IMR-90 (cell line): Measurements from ENCODE around the gene RAD51B. TPM values are rescaled to one million over a fixed set of nuclear protein-coding genes. Genes with fewer than 3 reads are reported as not detected.

Source experiments
- ATAC-seq: fragments of 200-7000 bp; cut with Tn5 transposase; 2 replicates; pipeline ENCODE4 v1.9.1; 2020; ENCODE audit warnings: low read depth, mild to moderate bottlenecking, moderate library complexity
- BruUV-seq: library from RNA; stranded (reverse); fragments of 400-500 nt; replicated peaks from 2 replicates; lab custom pipeline; 2021; lab: Mats Ljungman, UMichigan
- CTCF ChIA-PET: fragments of 300-600 bp; formaldehyde crosslinking; extraction: SDS; loops from one replicate; lab custom pipeline; 2021; ENCODE audit warnings: antibody characterized with exemption; lab: Yijun Ruan, JAX
- POLR2A ChIA-PET: fragments of 300-600 bp; sonication (Branson Sonifier 250); formaldehyde crosslinking; loops from one replicate; lab custom pipeline; 2022; ENCODE audit warnings: antibody characterized with exemption; ENCODE audit not compliant: unreplicated experiment; lab: Charles Lee
- DNase-seq: peaks from one replicate; pipeline ENCODE4 v3.0.0; 2013
- H2AFZ ChIP-seq: replicated peaks from 2 replicates; pipeline ENCODE3; 2013; ENCODE audit warnings: low read length, mild to moderate bottlenecking; ENCODE audit not compliant: poor library complexity
- H2AK5ac ChIP-seq: 2 replicates; pipeline ENCODE4 v1.6.1; 2013; ENCODE audit warnings: low read depth, low read length, inconsistent platforms
- H2AK9ac ChIP-seq: replicated peaks from 2 replicates; pipeline ENCODE3; 2013; ENCODE audit warnings: mild to moderate bottlenecking, low read depth, low read length, moderate library complexity; ENCODE audit not compliant: poor library complexity
- H2BK120ac ChIP-seq: 2 replicates; pipeline ENCODE4 v1.6.1; 2013; ENCODE audit warnings: low read depth, low read length, inconsistent platforms
- H2BK15ac ChIP-seq: 3 replicates; pipeline ENCODE4 v1.6.1; 2013; ENCODE audit warnings: low read depth, low read length, inconsistent platforms
- H2BK20ac ChIP-seq: 2 replicates; pipeline ENCODE4 v1.6.1; 2013; ENCODE audit warnings: low read depth, mild to moderate bottlenecking, inconsistent platforms, low read length, moderate library complexity
- H2BK5ac ChIP-seq: 2 replicates; pipeline ENCODE4 v1.6.1; 2013; ENCODE audit warnings: mild to moderate bottlenecking, low read depth, low read length, inconsistent platforms; ENCODE audit not compliant: poor library complexity, severe bottlenecking
- H3K14ac ChIP-seq: replicated peaks from 2 replicates; pipeline ENCODE4 v1.6.1; 2013; ENCODE audit warnings: low read depth, low read length, inconsistent platforms
- H3K18ac ChIP-seq: 2 replicates; pipeline ENCODE4 v1.6.1; 2013; ENCODE audit warnings: low read depth, low read length, control low read depth
- H3K23ac ChIP-seq: 2 replicates; pipeline ENCODE4 v1.6.1; 2013; ENCODE audit warnings: low read depth, low read length, inconsistent platforms
- H3K27ac ChIP-seq: 2 replicates; pipeline ENCODE4 v1.5.1; 2013; ENCODE audit warnings: mild to moderate bottlenecking, control low read depth, low read length; ENCODE audit not compliant: insufficient read depth
- H3K27me3 ChIP-seq: 2 replicates; pipeline ENCODE4 v1.6.1; 2013; ENCODE audit warnings: low read length; ENCODE audit not compliant: control insufficient read depth, insufficient read depth
- H3K36me3 ChIP-seq: 2 replicates; pipeline ENCODE4 v1.6.1; 2013; ENCODE audit warnings: low read length, mixed read lengths; ENCODE audit not compliant: control insufficient read depth, insufficient read depth
- H3K4ac ChIP-seq: 2 replicates; pipeline ENCODE4 v1.6.1; 2013; ENCODE audit warnings: low read depth, low read length, inconsistent platforms
- H3K4me1 ChIP-seq: 2 replicates; pipeline ENCODE4 v1.6.1; 2013; ENCODE audit warnings: low read length, mixed read lengths; ENCODE audit not compliant: control insufficient read depth, insufficient read depth
- H3K4me2 ChIP-seq: 2 replicates; pipeline ENCODE4 v1.6.1; 2013; ENCODE audit warnings: low read depth, mild to moderate bottlenecking, control low read depth, low read length, moderate library complexity
- H3K4me3 ChIP-seq: 2 replicates; pipeline ENCODE4 v1.5.1; 2013; ENCODE audit warnings: low read depth, mild to moderate bottlenecking, control low read depth, low read length, moderate library complexity; ENCODE audit not compliant: insufficient read depth
- H3K56ac ChIP-seq: 2 replicates; pipeline ENCODE4 v1.6.1; 2013; ENCODE audit warnings: low read length, inconsistent platforms; ENCODE audit not compliant: insufficient read depth; ENCODE audit errors: extremely low read depth
- H3K79me1 ChIP-seq, 2 experiments: 2 replicates each; pipeline ENCODE4 v1.6.1; 2013; ENCODE audit warnings: low read length in 2 of 2, inconsistent platforms in 1 of 2, low read depth in 1 of 2
- H3K9ac ChIP-seq: 2 replicates; pipeline ENCODE4 v1.6.1; 2013; ENCODE audit warnings: low read depth, low read length, control low read depth
- H3K9me1 ChIP-seq: 2 replicates; pipeline ENCODE4 v1.6.1; 2013; ENCODE audit warnings: low read length, inconsistent platforms; ENCODE audit not compliant: insufficient read depth
- H3K9me3 ChIP-seq: 2 replicates; pipeline ENCODE4 v1.6.1; 2013; ENCODE audit warnings: low read length; ENCODE audit not compliant: control insufficient read depth, insufficient read depth
- H4K20me1 ChIP-seq: 2 replicates; pipeline ENCODE4 v1.6.1; 2013; ENCODE audit warnings: low read length, inconsistent platforms; ENCODE audit not compliant: insufficient read depth
- H4K5ac ChIP-seq: 2 replicates; pipeline ENCODE4 v1.6.1; 2013; ENCODE audit warnings: mild to moderate bottlenecking, low read depth, low read length, control low read depth
- H4K8ac ChIP-seq, 2 experiments: 2 replicates each; pipeline ENCODE4 v1.6.1; 2013; ENCODE audit warnings: low read depth in 2 of 2, low read length in 2 of 2, control low read depth in 1 of 2, inconsistent platforms in 1 of 2
- H4K91ac ChIP-seq: 2 replicates; pipeline ENCODE4 v1.6.1; 2013; ENCODE audit warnings: low read depth, low read length, inconsistent platforms; ENCODE audit not compliant: insufficient read depth
- CEBPB ChIP-seq: IDR thresholded peaks from 2 replicates; pipeline ENCODE4 v1.6.1; 2012; ENCODE audit warnings: low read depth, low read length, improper control_type of control experiment
- CTCF ChIP-seq: conservative IDR thresholded peaks from 2 replicates; pipeline ENCODE4 v1.5.1; 2012; ENCODE audit warnings: mild to moderate bottlenecking, low read depth, low read length, improper control_type of control experiment
- RCOR1 ChIP-seq: IDR thresholded peaks from 2 replicates; pipeline ENCODE4 v1.6.1; 2012; ENCODE audit warnings: mild to moderate bottlenecking, low read length, improper control_type of control experiment; ENCODE audit not compliant: insufficient replicate concordance
- WGBS, 2 experiments: methylation state at CpG; one replicate each; pipeline versions ENCODE4 v1.1.5 to v1.1.7; 2013; ENCODE audit warnings: missing lambda C conversion rate in 2 of 2; ENCODE audit not compliant: insufficient read length in 1 of 2; ENCODE audit errors: extremely low coverage in 2 of 2; 5-methylcytosine and 5-hydroxymethylcytosine counted together
- dilution Hi-C: fragments of 300-500 bp; cut with HindIII; formaldehyde crosslinking; loops from one replicate; pipeline ENCODE4 v1.14.3; 2018; ENCODE audit warnings: low sequenced_read_pairs; ENCODE audit not compliant: unreplicated experiment
- in situ Hi-C: fragments of 300-500 bp; cut with MboI; formaldehyde crosslinking; loops from 3 replicates; pipeline ENCODE4 v1.14.3; 2019; ENCODE audit warnings: low sequenced_read_pairs, inconsistent platforms, mixed read lengths
- intact Hi-C: fragments of 100-400 bp; cut with micrococcal nuclease; formaldehyde crosslinking; loops from 2 replicates; pipeline ENCODE4 v1.10.0; 2022
- polyA plus RNA-seq, 3 experiments: library from polyadenylated mRNA; depleted of rRNA; stranded (reverse); fragments of >200 nt; gene quantifications; 2 replicates each; pipeline ENCODE4 v1.2.3, GENCODE V29; 2012; ENCODE audit warnings: low replicate concordance in 1 of 3
- total RNA-seq: library from RNA; depleted of rRNA; stranded (reverse); fragments of >200 nt; gene quantifications from 2 replicates; pipeline ENCODE4 v1.2.3, GENCODE V29; 2012

RAD51B gene
- total and polyA plus RNA-seq, 2 of the 4 experiments (the other 2 are of a cell fraction), result 5.1 to 18.8 TPM

- dilution Hi-C loops (no loop called here), in situ Hi-C loops (loop anchor here (5.0 kb wide), 1 partner anchor 570 kb away; no protein-coding TSS in a partner anchor), intact Hi-C loops (loop anchor here (1.0 to 5.0 kb wide), 10 partner anchors 145 to 569 kb away; no protein-coding TSS in a partner anchor)
- H2BK20ac ChIP-seq, result peak overlapping the region; percentile 36; the same call in 1 of the 2 replicates
- no peak overlapping the region for H3K23ac ChIP-seq
- H4K5ac ChIP-seq, result no peak overlapping the region
- H3K36me3 ChIP-seq, result no peaks in the 10 kb centered on the region
- no peak overlapping the region for H3K4me2 ChIP-seq
- no peak overlapping the region for H3K9ac ChIP-seq
- ChIA-PET CTCF (interaction anchor here (0.6 to 1.6 kb wide), 5 partner anchors 16 to 568 kb away, joined by 3 to 5 read pairs (median 4); no protein-coding TSS in a partner anchor), POLR2A (interaction anchor here (1.1 kb wide), 1 partner anchor 537 kb away, joined by 4 read pairs; no protein-coding TSS in a partner anchor)
- peak overlapping the region; percentile 25 to 56; a peak in 3 of 4 replicates for H4K8ac ChIP-seq
- no peak overlapping the region for H2BK5ac ChIP-seq
- peak overlapping the region; percentile 81; the same call in 1 of the 3 replicates for H2BK15ac ChIP-seq
- H3K56ac ChIP-seq, result no peak overlapping the region
- H2AK5ac ChIP-seq, result peak overlapping the region; percentile 59; the same call in 1 of the 2 replicates
- 0 out of 2 replicates have a peak overlapping the region, but pooled peaks have one; percentile 48 for H4K91ac ChIP-seq
- H2AK9ac ChIP-seq, result no peak overlapping the region
- H3K27me3 ChIP-seq, result no peaks in the 10 kb centered on the region
- no CpG with 5 or more reads among the region's 4 CpGs for WGBS, 2 experiments
- H3K27ac ChIP-seq, result no peak overlapping the region
- no peaks in the 10 kb centered on the region for H4K20me1 ChIP-seq
- no peak for TF ChIP-seq RCOR1
- TF ChIP-seq CTCF, result no peak
- peak; percentile 89 for TF ChIP-seq CEBPB
- H2BK120ac ChIP-seq, result peak overlapping the region; percentile 85; the same call in 1 of the 2 replicates
- H3K4ac ChIP-seq, result peak overlapping the region; percentile 49; the same call in 1 of the 2 replicates
- no TSS peak for BruUV-seq
- H3K9me1 ChIP-seq, result peaks cover 13% of the 10 kb centered on the region
- H3K14ac ChIP-seq, result no peak overlapping the region
- peaks cover 25% of the 10 kb centered on the region for H3K4me1 ChIP-seq
- peaks cover 3 to 13% of the 10 kb centered on the region in 2 experiments; a peak in 2 of 4 replicates for H3K79me1 ChIP-seq
- no peaks in the 10 kb centered on the region for H3K9me3 ChIP-seq
- no peak overlapping the region for H2AFZ ChIP-seq
- no peak overlapping the region for H3K4me3 ChIP-seq
- H3K18ac ChIP-seq, result no peak overlapping the region
- DNase-seq (peak; percentile 27), ATAC-seq (no peak)
Measured at GRCh38 chr14:68247676-68248268, 428.2 kb downstream of the RAD51B start.
